Right lobe of liver (tissue), 6 donors: ENCODE measurements around the gene LTBP3. TPM values are rescaled to one million over a fixed set of nuclear protein-coding genes. Genes with fewer than 3 reads are reported as not detected.

Experiments
- ATAC-seq, 4 donors: fragments of 200-7000 bp; cut with Tn5 transposase; one replicate each; pipeline ENCODE4 v1.9.1; 2020; ENCODE audit warnings: mild to moderate bottlenecking in 4 of 4, moderate library complexity in 4 of 4
- DNase-seq, 3 donors: peaks; one replicate each; pipeline ENCODE4 v3.0.0-alpha.2; 2020
- H3K27ac ChIP-seq, 3 donors: fragments of 200-600 bp; one replicate each; pipeline ENCODE4 v1.8.0; 2022
- H3K27me3 ChIP-seq, 2 donors: fragments of 200-600 bp; one replicate each; pipeline ENCODE4 v1.8.0; 2022
- H3K36me3 ChIP-seq, 4 donors: fragments of 200-600 bp; sonication (generic) in 1 of 4; one replicate each; pipeline versions ENCODE4 v1.5.1 to v1.8.0; 2017 to 2022; ENCODE audit warnings: control low read depth in 1 of 4
- H3K4me1 ChIP-seq, 4 donors: fragments of 200-600 bp; sonication (generic) in 1 of 4; one replicate each; pipeline versions ENCODE4 v1.5.1 to v1.8.0; 2017 to 2022; ENCODE audit warnings: control low read depth in 1 of 4
- H3K4me3 ChIP-seq, 3 donors: fragments of 200-600 bp; one replicate each; pipeline ENCODE4 v1.8.0; 2022
- H3K9me3 ChIP-seq, 4 donors: fragments of 200-600 bp; sonication (generic) in 1 of 4; one replicate each; pipeline versions ENCODE4 v1.5.1 to v1.8.0; 2017 to 2022; ENCODE audit warnings: control low read depth in 1 of 4
- POLR2A ChIP-seq: fragments of 450-650 bp; IDR thresholded peaks from one replicate; pipeline ENCODE4 v1.6.1; 2017; ENCODE audit warnings: antibody characterized with exemption, mild to moderate bottlenecking
- WGBS: methylation state at CpG from one replicate; pipeline ENCODE4 v1.1.6; 2018; ENCODE audit warnings: low coverage, low lambda C conversion rate; ENCODE audit not compliant: insufficient coverage; ENCODE audit errors: missing lambda C conversion rate; 5-methylcytosine and 5-hydroxymethylcytosine counted together
- intact Hi-C, 2 donors: fragments of 100-400 bp; cut with DNase I; formaldehyde crosslinking; loops; one replicate each; pipeline versions ENCODE4 v1.11.2 to v1.14.1; 2022
- small RNA-seq, 2 experiments: library from RNA; depleted of rRNA; stranded (forward); fragments of <200 nt; gene quantifications; one replicate each; pipeline ENCODE3, GENCODE V24; 2016
- total RNA-seq, 6 experiments: library from RNA; depleted of rRNA in 2 of 6; stranded (reverse); fragments of >200 nt in 2 of 6; fragmentation: NEBNext Ultra II Directional in 3 of 6; extraction: Animal tissue kit (Norgen Biotek cat#: 25700) in 3 of 6; gene quantifications; one replicate each; pipeline versions ENCODE4 v1.1.0 to v1.2.4, GENCODE V29; 2016 to 2023
- TF ChIP-seq, protein P1 (sequence below), 4 donors: fragments of 200-600 bp in 3 of 4; fragments of 450-650 bp in 1 of 4; IDR thresholded peaks; one replicate each; pipeline versions ENCODE4 v1.5.1 to v1.8.0; 2016 to 2022; ENCODE audit warnings: antibody characterized with exemption in 4 of 4, mild to moderate bottlenecking in 2 of 4
- donor health status: DM: no; HTN: yes; CAD: no.
- donor health status: DM: no; HTN: no; CAD: no.
- donor health status: DM: no; HTN: no; CAD: no.
- donor health status: DM: no; HTN: yes; CAD: no.
- donor health status: DM: no; HTN: yes; CAD: no.

The LTBP3 gene
- total RNA-seq, 6 experiments from 2014 or later: 26.6 to 94.1 (median 46.8) TPM

DNA sequence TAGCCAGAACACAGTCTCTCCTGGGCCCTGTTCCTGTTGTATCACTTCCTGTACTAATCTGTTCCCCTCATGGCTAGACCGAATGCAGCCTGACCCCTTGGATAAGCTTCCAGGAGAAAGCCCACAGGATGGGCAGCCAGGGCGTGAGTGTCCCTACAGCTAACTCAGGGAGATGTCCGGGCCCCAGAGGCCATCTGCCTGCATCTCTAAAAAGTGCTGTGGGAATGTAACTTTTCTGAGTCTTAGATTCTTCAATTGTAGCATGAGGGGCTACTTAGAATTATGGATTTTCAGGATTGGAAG lies 67.0 kb downstream of the LTBP3 start:
- peak overlapping the region; percentile 94 to 100 (median 94) for H3K27ac ChIP-seq
- no CpG with 5 or more reads among the region's 3 CpGs for WGBS

DNA sequence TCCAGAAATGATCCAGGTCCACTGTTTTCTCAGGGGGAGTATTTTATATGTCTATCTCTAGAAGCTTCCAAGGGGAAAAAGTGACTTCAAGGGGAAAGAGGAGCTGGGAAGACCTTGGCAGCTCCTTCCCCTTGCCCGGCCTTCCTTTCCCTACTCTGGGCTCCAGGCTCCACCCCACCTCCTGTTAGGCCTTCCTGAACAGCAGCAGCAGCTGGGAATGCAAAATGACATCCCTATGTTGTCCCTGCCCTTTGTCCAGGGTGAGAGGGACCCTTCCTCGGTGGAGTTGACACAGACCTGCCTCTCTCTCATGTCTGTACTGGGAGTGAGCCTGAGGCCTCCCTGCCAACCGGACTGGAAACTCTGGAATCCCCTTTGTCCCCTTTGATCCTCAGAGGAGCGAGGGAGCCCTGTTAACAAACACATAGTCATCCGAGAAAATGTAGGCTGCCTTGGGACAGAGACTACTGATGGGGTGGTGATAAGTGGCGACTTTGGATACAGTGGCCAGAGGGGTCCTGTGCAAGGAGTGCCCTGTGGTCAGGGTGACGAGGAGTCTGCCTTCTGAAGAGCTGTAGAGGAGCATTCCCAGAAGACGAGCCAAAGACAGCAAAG lies 68.3 kb downstream of the LTBP3 start:
- Histone ChIP-seq H3K27ac (peak overlapping the region; percentile 58 to 100 (median 94)), H3K4me3 (no peak overlapping the region), H3K4me1 (peaks cover 0 to 46% (median 34%) of the 10 kb centered on the region in 4 donors), H3K9me3 (no peaks in the 10 kb centered on the region), H3K27me3 (no peaks in the 10 kb centered on the region), H3K36me3 (no peaks in the 10 kb centered on the region)
- peak in 1 of 3 donors; percentile 19 for DNase-seq
- intact Hi-C loops: no loop called here
- no peak for ATAC-seq
- TF ChIP-seq, protein P1, sequence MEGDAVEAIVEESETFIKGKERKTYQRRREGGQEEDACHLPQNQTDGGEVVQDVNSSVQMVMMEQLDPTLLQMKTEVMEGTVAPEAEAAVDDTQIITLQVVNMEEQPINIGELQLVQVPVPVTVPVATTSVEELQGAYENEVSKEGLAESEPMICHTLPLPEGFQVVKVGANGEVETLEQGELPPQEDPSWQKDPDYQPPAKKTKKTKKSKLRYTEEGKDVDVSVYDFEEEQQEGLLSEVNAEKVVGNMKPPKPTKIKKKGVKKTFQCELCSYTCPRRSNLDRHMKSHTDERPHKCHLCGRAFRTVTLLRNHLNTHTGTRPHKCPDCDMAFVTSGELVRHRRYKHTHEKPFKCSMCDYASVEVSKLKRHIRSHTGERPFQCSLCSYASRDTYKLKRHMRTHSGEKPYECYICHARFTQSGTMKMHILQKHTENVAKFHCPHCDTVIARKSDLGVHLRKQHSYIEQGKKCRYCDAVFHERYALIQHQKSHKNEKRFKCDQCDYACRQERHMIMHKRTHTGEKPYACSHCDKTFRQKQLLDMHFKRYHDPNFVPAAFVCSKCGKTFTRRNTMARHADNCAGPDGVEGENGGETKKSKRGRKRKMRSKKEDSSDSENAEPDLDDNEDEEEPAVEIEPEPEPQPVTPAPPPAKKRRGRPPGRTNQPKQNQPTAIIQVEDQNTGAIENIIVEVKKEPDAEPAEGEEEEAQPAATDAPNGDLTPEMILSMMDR (IDR thresholded peaks at IDR 0.05): no peak
- TF ChIP-seq POLR2A: no peak
- 77% methylated on average over 8 of the region's 8 CpGs for WGBS

More for the DNA sequence above, 67.0 kb downstream of the LTBP3 start:
- peak in 1 of 3 donors; percentile 45 for DNase-seq
- Histone ChIP-seq H3K27me3 (no peaks in the 10 kb centered on the region), H3K36me3 (no peaks in the 10 kb centered on the region), H3K9me3 (no peaks in the 10 kb centered on the region), H3K4me1 (peaks cover 0 to 57% (median 36%) of the 10 kb centered on the region in 4 donors), H3K4me3 (no peak overlapping the region)
- TF ChIP-seq, protein P1 (IDR thresholded peaks at IDR 0.05): no peak
- no peak for TF ChIP-seq POLR2A
- no peak for ATAC-seq
- intact Hi-C loops: no loop called here

DNA sequence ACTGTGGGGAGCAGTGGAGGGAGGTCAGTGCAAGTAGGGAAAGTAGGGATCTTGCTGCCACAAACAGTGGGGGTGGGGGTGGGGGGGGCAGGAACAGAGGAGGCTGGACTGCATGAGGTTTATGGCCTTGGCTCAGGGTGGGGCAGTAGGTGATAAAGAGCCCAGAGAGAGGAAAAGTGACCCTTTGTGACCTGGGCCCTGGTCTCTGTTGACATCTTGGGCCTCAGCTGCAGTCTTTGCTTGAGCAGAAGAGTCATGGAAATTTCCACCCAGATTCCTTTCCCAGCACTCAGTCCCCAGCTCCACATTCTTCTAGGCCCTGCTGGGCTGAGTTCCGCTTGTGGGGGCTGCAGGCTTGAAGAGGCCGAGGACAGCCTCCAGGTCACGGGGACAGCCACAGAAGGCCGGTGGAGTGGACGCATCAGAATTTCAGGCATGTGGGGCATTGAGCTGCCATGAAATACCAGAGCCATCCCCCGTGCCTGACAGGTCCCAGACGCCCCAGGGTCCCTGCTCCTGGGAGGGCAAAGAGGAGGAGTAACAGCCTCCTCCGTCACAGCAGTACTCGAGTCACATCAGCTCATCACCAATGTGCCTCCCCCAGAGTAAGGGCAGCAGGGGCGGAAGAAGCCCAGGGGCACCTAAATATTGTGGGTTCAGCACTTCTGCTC lies 69.0 kb downstream of the LTBP3 start:
- DNase-seq (peak in 2 of 3 donors; percentile 57 to 62), ATAC-seq (no peak)
- Histone ChIP-seq H3K36me3 (no peaks in the 10 kb centered on the region), H3K27me3 (no peaks in the 10 kb centered on the region), H3K4me3 (no peak overlapping the region), H3K9me3 (no peaks in the 10 kb centered on the region), H3K4me1 (peaks cover 0 to 41% (median 31%) of the 10 kb centered on the region in 4 donors), H3K27ac (peak overlapping the region in 2 of 3 donors; percentile 94 to 100)
- WGBS: 80% methylated on average over 1 of the region's 10 CpGs
- intact Hi-C loops: no loop called here
- TF ChIP-seq, protein P1 (IDR thresholded peaks at IDR 0.05): no peak
- TF ChIP-seq POLR2A: no peak

Small RNA genes within 50 kb of the gene (small RNA-seq; reads per million reads assigned to genes)
- gene AP001362.1: 0 reads per million in 2 experiments
- 0 reads per million in 2 experiments for gene RF01684

Other genes starting within 250 kb of the LTBP3 start
- 1 to 10 TPM in 4 of 6 experiments, under 1 TPM in 2; 0.55 to 3.4 (median 2.3) TPM for gene CDC42EP2, start 243.5 kb downstream of the LTBP3 start, total RNA-seq
- gene DPF2, start 224.5 kb downstream of the LTBP3 start, total RNA-seq: 10 to 100 TPM; 11.1 to 21.7 (median 19.4) TPM
- gene TIGD3, start 203.6 kb downstream of the LTBP3 start, total RNA-seq: under 1 TPM in 3 of 6 experiments, not detected in 3; 0.10 to 0.28 (median 0.20) TPM
- 10 to 100 TPM in 4 of 6 experiments, 1 to 10 TPM in 2; 7.5 to 17.5 (median 12.1) TPM for gene SLC25A45, start 175.7 kb downstream of the LTBP3 start, total RNA-seq
- 10 to 100 TPM in 4 of 6 experiments, 1 to 10 TPM in 2; 7.7 to 17.1 (median 14.3) TPM for gene FRMD8, start 171.7 kb downstream of the LTBP3 start, total RNA-seq
- gene NEAT1, start 135.6 kb downstream of the LTBP3 start, total RNA-seq: 1,000 to 10,000 TPM in 2 of 6 experiments, 100 to 1,000 TPM in 4; 202 to 1,225 (median 767) TPM
- gene MALAT1, start 59.3 kb downstream of the LTBP3 start, total RNA-seq: 1,000 to 10,000 TPM; 2,716 to 5,163 (median 3,933) TPM
- gene SCYL1, start 33.3 kb downstream of the LTBP3 start, total RNA-seq: 10 to 100 TPM; 51.3 to 82.3 (median 57.0) TPM
- 10 to 100 TPM; 11.6 to 43.2 (median 16.5) TPM for gene ZNRD2, start 12.1 kb upstream of the LTBP3 start, total RNA-seq
- gene FAM89B, start 14.2 kb upstream of the LTBP3 start, total RNA-seq: 10 to 100 TPM; 12.8 to 20.6 (median 14.6) TPM
- gene EHBP1L1, start 17.7 kb upstream of the LTBP3 start, total RNA-seq: 10 to 100 TPM; 10.0 to 29.9 (median 13.7) TPM
- gene KCNK7, start 37.4 kb upstream of the LTBP3 start, total RNA-seq: under 1 TPM in 1 of 6 experiments, not detected in 5; 0.31 TPM
- 10 to 100 TPM; 48.3 to 67.1 (median 60.9) TPM for gene MAP3K11, start 55.9 kb upstream of the LTBP3 start, total RNA-seq
- gene PCNX3, start 57.4 kb upstream of the LTBP3 start, total RNA-seq: 10 to 100 TPM; 11.2 to 32.9 (median 12.4) TPM
- 10 to 100 TPM; 21.1 to 34.1 (median 25.3) TPM for gene SIPA1, start 79.7 kb upstream of the LTBP3 start, total RNA-seq
- 10 to 100 TPM; 27.8 to 51.1 (median 41.9) TPM for gene RELA, start 104.6 kb upstream of the LTBP3 start, total RNA-seq
- gene KAT5, start 153.9 kb upstream of the LTBP3 start, total RNA-seq: 10 to 100 TPM; 17.8 to 30.4 (median 24.0) TPM
- gene RNASEH2C, start 162.4 kb upstream of the LTBP3 start, total RNA-seq: 10 to 100 TPM; 16.8 to 39.1 (median 26.1) TPM
- 10 to 100 TPM in 3 of 6 experiments, 1 to 10 TPM in 3; 5.0 to 13.5 (median 9.7) TPM for gene AP5B1, start 222.6 kb upstream of the LTBP3 start, total RNA-seq
- not detected for gene OVOL1, start 228.7 kb upstream of the LTBP3 start, total RNA-seq